Ishikawa (cell line): ENCODE measurements around the gene CYB5R4.
A peak's percentile ranks its signal among the peaks of the same experiment; 100 is the strongest.

Experiments
- CEBPB ChIP-seq: IDR thresholded peaks from 2 replicates; pipeline ENCODE4 v1.6.1; 2012
- CREB1 ChIP-seq: IDR thresholded peaks from 2 replicates; pipeline ENCODE4 v1.6.1; 2012; ENCODE audit warnings: low read depth
- EGR1 ChIP-seq: IDR thresholded peaks from 2 replicates; pipeline ENCODE4 v1.6.1; 2012
- EP300 ChIP-seq: IDR thresholded peaks from 2 replicates; pipeline ENCODE4 v1.6.1; 2012; ENCODE audit warnings: borderline replicate concordance
- FOXM1 ChIP-seq: IDR thresholded peaks from 2 replicates; pipeline ENCODE4 v1.6.1; 2012; ENCODE audit warnings: low read depth, borderline replicate concordance
- MAX ChIP-seq: IDR thresholded peaks from 2 replicates; pipeline ENCODE4 v1.6.1; 2012
- NFIC ChIP-seq: IDR thresholded peaks from 2 replicates; pipeline ENCODE4 v1.6.1; 2012
- RAD21 ChIP-seq: IDR thresholded peaks from 2 replicates; pipeline ENCODE4 v1.6.1; 2012; ENCODE audit warnings: low read depth
- REST ChIP-seq: IDR thresholded peaks from 2 replicates; pipeline ENCODE4 v1.6.1; 2012; ENCODE audit warnings: low read depth, mild to moderate bottlenecking
- TAF1 ChIP-seq: IDR thresholded peaks from 2 replicates; pipeline ENCODE4 v1.6.1; 2012; ENCODE audit warnings: low read depth, mild to moderate bottlenecking
- TCF12 ChIP-seq: IDR thresholded peaks from 2 replicates; pipeline ENCODE4 v1.6.1; 2012; ENCODE audit warnings: low read depth
- TEAD4 ChIP-seq: IDR thresholded peaks from 2 replicates; pipeline ENCODE4 v1.6.1; 2012
- USF1 ChIP-seq: IDR thresholded peaks from 2 replicates; pipeline ENCODE4 v1.6.1; 2012
- YY1 ChIP-seq: IDR thresholded peaks from 2 replicates; pipeline ENCODE4 v1.6.1; 2012; ENCODE audit warnings: low read depth
- ZBTB7A ChIP-seq: IDR thresholded peaks from 2 replicates; pipeline ENCODE4 v1.6.1; 2012; ENCODE audit warnings: low read depth

The CYB5R4 gene

GRCh38 chr6:83875843-83876242 lies 16.4 kb downstream of the CYB5R4 start:
- TF ChIP-seq ZBTB7A: no peak
- TF ChIP-seq TEAD4: no peak
- TF ChIP-seq RAD21: no peak
- TF ChIP-seq MAX: no peak

- TF ChIP-seq EP300 (no peak), FOXM1 (no peak), USF1 (no peak), REST (no peak), CREB1 (no peak), MAX (no peak), TAF1 (no peak), RAD21 (no peak), YY1 (no peak), EGR1 (no peak), TCF12 (no peak)
Measured at GRCh38 chr6:83878902-83879644, 19.6 kb downstream of the CYB5R4 start.

GRCh38 chr6:83879746-83880145 lies 20.3 kb downstream of the CYB5R4 start:
- TF ChIP-seq NFIC: no peak
- TF ChIP-seq RAD21: no peak
- no peak for TF ChIP-seq CEBPB
- TF ChIP-seq REST: no peak
- no peak for TF ChIP-seq YY1
- no peak for TF ChIP-seq EP300
- no peak for TF ChIP-seq TCF12
- no peak for TF ChIP-seq EGR1
- TF ChIP-seq USF1: no peak
- no peak for TF ChIP-seq TEAD4
- no peak for TF ChIP-seq FOXM1
- TF ChIP-seq ZBTB7A: no peak
- TF ChIP-seq TAF1: no peak
- no peak for TF ChIP-seq MAX
- no peak for TF ChIP-seq CREB1

GRCh38 chr6:83883240-83883639 lies 23.8 kb downstream of the CYB5R4 start:
- TF ChIP-seq ZBTB7A (no peak), TAF1 (no peak)

GRCh38 chr6:83884523-83884922 lies 25.0 kb downstream of the CYB5R4 start:
- TF ChIP-seq CEBPB: no peak
- peak; percentile 91 for TF ChIP-seq RAD21
- TF ChIP-seq ZBTB7A: no peak

GRCh38 chr6:83885984-83886383 lies 26.5 kb downstream of the CYB5R4 start:
- no peak for TF ChIP-seq NFIC
- no peak for TF ChIP-seq MAX
- no peak for TF ChIP-seq CREB1
- no peak for TF ChIP-seq REST
- TF ChIP-seq CEBPB: no peak
- no peak for TF ChIP-seq ZBTB7A
- TF ChIP-seq USF1: no peak
- no peak for TF ChIP-seq RAD21
- TF ChIP-seq FOXM1: no peak
- no peak for TF ChIP-seq TEAD4
- TF ChIP-seq YY1: no peak
- no peak for TF ChIP-seq TAF1
- TF ChIP-seq TCF12: no peak
- no peak for TF ChIP-seq EGR1
- no peak for TF ChIP-seq EP300
